OCI-M2 (cell line): ENCODE data around the gene NRM.
"Not testable (repeated sequence)": the region's sequence is repeated elsewhere in the genome, so short reads cannot be mapped to it uniquely, and the experiment has no call there.

ENCODE experiments used
- DNase-seq: peaks from one replicate; lab custom pipeline; 2025; ENCODE audit not compliant: unreplicated experiment; lab: John Stamatoyannopoulos, UW

NRM gene

GRCh38 chr6:30690403-30691207 is at the start of gene NRM:
NRM (minus strand) TSS chr6:30690984; CDS start chr6:30690974, 10 bp downstream.
- DNase-seq, result peak; percentile 92

GRCh38 chr6:30740540-30740870 is 49.7 kb upstream of the NRM start:
- no peak for DNase-seq

- no peak for DNase-seq
These were observed 47.7 kb upstream of the NRM start for GRCh38 chr6:30738532-30738931.

- DNase-seq, result no peak
These were observed 45.0 kb upstream of the NRM start for GRCh38 chr6:30735668-30736314.

GRCh38 chr6:30732237-30732943 is 41.6 kb upstream of the NRM start:
- DNase-seq, result no peak

GRCh38 chr6:30730601-30731435 is 40.0 kb upstream of the NRM start:
- DNase-seq, result no peak

- DNase-seq, result no peak
These were observed 37.3 kb upstream of the NRM start for GRCh38 chr6:30727920-30728553.

GRCh38 chr6:30726506-30727413 is 36.0 kb upstream of the NRM start:
- no peak for DNase-seq

- DNase-seq, result no peak
These were observed 35.1 kb upstream of the NRM start for GRCh38 chr6:30725713-30726505.

GRCh38 chr6:30724906-30725667 is 34.3 kb upstream of the NRM start:
- DNase-seq, result no peak

- not testable (repeated sequence) for DNase-seq
These were observed 33.3 kb upstream of the NRM start for GRCh38 chr6:30723843-30724741.

GRCh38 chr6:30723159-30723842 is 32.5 kb upstream of the NRM start:
- DNase-seq, result not testable (repeated sequence)

- peak; percentile 79 for DNase-seq
These were observed 31.7 kb upstream of the NRM start for GRCh38 chr6:30722280-30723112.

GRCh38 chr6:30722025-30722279 is 31.2 kb upstream of the NRM start:
- not testable (repeated sequence) for DNase-seq

GRCh38 chr6:30721198-30722024 is 30.6 kb upstream of the NRM start:
- peak; percentile 51 for DNase-seq
